IPS-18a (cell line): Measurements from ENCODE around the gene LRRC1.

Source experiments
- H3K27ac ChIP-seq: one replicate; pipeline ENCODE4 v1.5.1; 2013; ENCODE audit warnings: low read length
- H3K27me3 ChIP-seq: one replicate; pipeline ENCODE4 v1.6.1; 2013; ENCODE audit warnings: mild to moderate bottlenecking, low read length; ENCODE audit not compliant: control insufficient read depth, insufficient read depth
- H3K36me3 ChIP-seq: one replicate; pipeline ENCODE4 v1.6.1; 2013; ENCODE audit warnings: low read depth, low read length; ENCODE audit not compliant: control insufficient read depth
- H3K4me1 ChIP-seq: one replicate; pipeline ENCODE4 v1.6.1; 2013; ENCODE audit warnings: low read depth, low read length; ENCODE audit not compliant: control insufficient read depth
- H3K4me3 ChIP-seq: one replicate; pipeline ENCODE4 v1.5.1; 2013; ENCODE audit warnings: low read length
- H3K9ac ChIP-seq: one replicate; pipeline ENCODE4 v1.6.1; 2013; ENCODE audit warnings: mild to moderate bottlenecking, low read length, moderate library complexity
- H3K9me3 ChIP-seq: one replicate; pipeline ENCODE4 v1.6.1; 2013; ENCODE audit warnings: low read depth, low read length; ENCODE audit not compliant: control insufficient read depth

Gene LRRC1

GRCh38 chr6:53918854-53919510 is 124.2 kb downstream of the LRRC1 start:
- no peak overlapping the region for H3K9ac ChIP-seq
- no peaks in the 10 kb centered on the region for H3K9me3 ChIP-seq
- no peak overlapping the region for H3K27ac ChIP-seq
- H3K27me3 ChIP-seq, result no peaks in the 10 kb centered on the region
- H3K4me1 ChIP-seq, result peaks cover 11% of the 10 kb centered on the region
- no peak overlapping the region for H3K4me3 ChIP-seq
- H3K36me3 ChIP-seq, result no peaks in the 10 kb centered on the region

DNA sequence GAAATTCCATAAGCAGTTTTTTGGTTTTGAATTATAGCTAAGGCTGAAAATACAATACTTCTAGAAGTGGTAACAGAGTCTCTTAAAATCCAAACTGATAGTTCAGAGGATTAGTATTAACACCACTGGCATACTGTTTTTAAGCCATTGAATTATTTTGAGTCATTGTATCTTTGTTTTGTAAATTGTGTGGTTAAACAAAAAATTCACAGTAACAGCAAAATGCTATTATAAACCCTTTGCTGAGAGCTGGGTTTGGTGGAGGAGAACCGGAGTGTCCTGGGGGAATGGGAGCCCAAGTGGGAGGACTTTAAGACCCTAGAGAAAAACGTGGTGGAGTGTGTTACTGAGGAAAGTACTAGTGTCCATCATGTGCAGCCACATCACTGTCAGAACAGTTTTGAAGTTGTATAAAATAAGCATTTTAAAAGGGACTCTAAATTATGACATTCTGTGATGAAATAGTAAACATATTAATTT is 125.1 kb downstream of the LRRC1 start:
- H3K4me3 ChIP-seq, result no peak overlapping the region
- H3K27ac ChIP-seq, result no peak overlapping the region
- H3K9ac ChIP-seq, result no peak overlapping the region
- H3K27me3 ChIP-seq, result no peaks in the 10 kb centered on the region
- H3K4me1 ChIP-seq, result peaks cover 11% of the 10 kb centered on the region
- H3K36me3 ChIP-seq, result no peaks in the 10 kb centered on the region
- H3K9me3 ChIP-seq, result no peaks in the 10 kb centered on the region

DNA sequence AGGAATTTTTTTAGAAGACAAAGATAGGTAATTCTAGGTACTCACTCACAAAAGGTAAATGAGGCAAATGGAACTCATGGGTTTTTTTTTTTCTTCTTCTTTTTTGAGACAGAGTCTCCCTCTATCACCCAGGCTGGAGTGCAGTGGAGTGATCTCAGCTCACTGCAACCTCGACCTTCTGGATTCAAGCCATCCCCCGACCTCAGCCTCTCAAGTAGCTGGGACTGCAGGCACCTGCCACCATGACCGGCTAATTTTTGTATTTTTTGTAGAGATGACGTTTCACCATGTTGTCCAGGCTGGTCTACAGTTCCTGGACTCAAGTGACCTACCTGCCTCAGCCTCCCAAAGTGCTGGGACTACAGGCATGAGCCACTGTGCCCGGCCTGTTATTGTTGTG is 126.1 kb downstream of the LRRC1 start:
- Histone ChIP-seq H3K4me1 (peaks cover 11% of the 10 kb centered on the region), H3K9me3 (no peaks in the 10 kb centered on the region), H3K27ac (no peak overlapping the region), H3K4me3 (no peak overlapping the region), H3K36me3 (no peaks in the 10 kb centered on the region), H3K9ac (no peak overlapping the region), H3K27me3 (no peaks in the 10 kb centered on the region)

DNA sequence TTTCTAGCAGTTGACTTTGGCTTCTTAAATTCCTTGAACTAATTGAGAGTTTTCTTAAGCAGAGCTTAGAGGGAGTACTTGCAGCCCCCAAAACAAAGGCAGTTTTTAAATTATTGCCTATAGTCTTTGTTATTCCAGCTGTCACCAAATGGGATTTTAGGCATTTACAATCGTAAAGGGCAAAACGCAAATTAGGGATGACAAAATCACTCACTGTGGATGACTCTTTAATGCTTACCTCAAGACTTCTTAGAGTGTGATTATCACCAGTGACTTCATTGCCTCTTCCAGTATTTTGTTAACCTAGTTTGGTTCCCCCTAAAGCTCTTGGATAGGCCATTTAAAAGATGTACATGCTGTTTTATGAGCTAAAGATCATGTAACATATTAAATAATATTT is 126.8 kb downstream of the LRRC1 start:
- H3K27ac ChIP-seq, result no peak overlapping the region
- H3K9ac ChIP-seq, result no peak overlapping the region
- H3K27me3 ChIP-seq, result no peaks in the 10 kb centered on the region
- no peak overlapping the region for H3K4me3 ChIP-seq
- peaks cover 11% of the 10 kb centered on the region for H3K4me1 ChIP-seq
- no peaks in the 10 kb centered on the region for H3K9me3 ChIP-seq
- no peaks in the 10 kb centered on the region for H3K36me3 ChIP-seq

GRCh38 chr6:53922539-53922981 is 127.8 kb downstream of the LRRC1 start:
- H3K4me3 ChIP-seq, result no peak overlapping the region

GRCh38 chr6:53924277-53924676 is 129.5 kb downstream of the LRRC1 start:
- Histone ChIP-seq H3K4me3 (no peak overlapping the region), H3K4me1 (peaks cover 11% of the 10 kb centered on the region), H3K9ac (no peak overlapping the region), H3K36me3 (no peaks in the 10 kb centered on the region), H3K27ac (no peak overlapping the region), H3K9me3 (no peaks in the 10 kb centered on the region), H3K27me3 (no peaks in the 10 kb centered on the region)

More at GRCh38 chr6:53922539-53922981, 127.8 kb downstream of the LRRC1 start:
- H3K27ac ChIP-seq, result no peak overlapping the region
- no peaks in the 10 kb centered on the region for H3K27me3 ChIP-seq
- H3K4me1 ChIP-seq, result peaks cover 11% of the 10 kb centered on the region
- no peaks in the 10 kb centered on the region for H3K9me3 ChIP-seq
- H3K36me3 ChIP-seq, result no peaks in the 10 kb centered on the region
- no peak overlapping the region for H3K9ac ChIP-seq

DNA sequence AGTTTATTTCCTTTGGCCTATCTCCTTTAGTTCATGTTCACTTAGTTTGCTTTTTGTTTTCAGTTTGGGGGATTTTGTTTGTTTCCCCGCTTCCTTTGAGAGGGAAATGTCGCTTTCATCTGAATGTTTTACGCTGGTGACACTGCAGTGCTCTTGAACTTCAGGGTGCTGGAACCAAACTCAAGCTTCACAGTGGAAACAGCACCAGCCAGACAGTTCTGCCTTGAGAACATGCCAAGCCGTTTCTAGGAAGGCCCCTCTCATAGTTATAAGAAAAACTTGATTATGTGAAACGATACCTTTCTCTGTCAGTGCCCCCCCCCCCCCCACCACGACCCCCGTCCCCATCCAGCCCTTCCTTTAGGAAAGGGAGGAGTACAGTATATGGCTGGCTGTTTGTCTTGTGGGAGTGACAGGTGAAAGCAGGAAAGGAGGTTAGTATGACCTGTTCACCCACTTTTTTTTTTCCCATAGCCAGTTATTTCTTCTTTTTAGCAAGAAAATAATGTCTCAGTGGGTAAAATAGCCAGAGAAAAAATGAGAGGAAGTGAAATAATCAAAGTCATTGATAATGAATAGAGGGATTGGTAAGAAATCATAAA is 130.1 kb downstream of the LRRC1 start:
- Histone ChIP-seq H3K4me1 (peaks cover 11% of the 10 kb centered on the region), H3K36me3 (no peaks in the 10 kb centered on the region), H3K9me3 (no peaks in the 10 kb centered on the region), H3K27ac (no peak overlapping the region), H3K27me3 (no peaks in the 10 kb centered on the region), H3K9ac (no peak overlapping the region), H3K4me3 (no peak overlapping the region)

- Histone ChIP-seq H3K36me3 (no peaks in the 10 kb centered on the region), H3K9me3 (no peaks in the 10 kb centered on the region), H3K27ac (no peak overlapping the region), H3K4me1 (peaks cover 11% of the 10 kb centered on the region), H3K4me3 (no peak overlapping the region), H3K27me3 (no peaks in the 10 kb centered on the region), H3K9ac (no peak overlapping the region)
Observed at GRCh38 chr6:53925891-53926290, 131.1 kb downstream of the LRRC1 start.

DNA sequence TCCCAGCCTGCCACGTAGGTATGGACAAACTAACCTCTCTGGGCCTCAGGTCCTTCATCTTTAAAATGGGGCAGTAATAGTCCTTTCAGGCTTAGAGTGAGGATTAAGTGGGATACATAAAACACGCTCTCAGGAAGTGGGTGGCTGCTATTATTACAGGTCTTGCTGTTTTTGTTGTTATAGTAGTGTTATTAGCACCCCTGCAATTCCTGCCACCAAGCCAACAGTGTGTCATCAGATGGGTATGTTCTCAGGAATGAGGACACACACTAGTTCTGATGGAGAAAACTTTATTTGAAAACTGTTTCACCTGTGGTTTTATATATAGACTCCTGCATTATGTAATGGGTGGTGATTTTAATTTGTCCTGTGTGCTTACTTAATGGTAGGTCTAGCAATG is 131.7 kb downstream of the LRRC1 start:
- H3K9me3 ChIP-seq, result no peaks in the 10 kb centered on the region
- H3K36me3 ChIP-seq, result no peaks in the 10 kb centered on the region
- no peak overlapping the region for H3K27ac ChIP-seq
- no peak overlapping the region for H3K9ac ChIP-seq
- H3K4me3 ChIP-seq, result no peak overlapping the region
- peaks cover 10% of the 10 kb centered on the region for H3K4me1 ChIP-seq
- no peaks in the 10 kb centered on the region for H3K27me3 ChIP-seq

GRCh38 chr6:53928641-53929040 is 133.8 kb downstream of the LRRC1 start:
- no peak overlapping the region for H3K27ac ChIP-seq
- H3K36me3 ChIP-seq, result no peaks in the 10 kb centered on the region
- H3K9ac ChIP-seq, result no peak overlapping the region
- H3K27me3 ChIP-seq, result no peaks in the 10 kb centered on the region
- no peaks in the 10 kb centered on the region for H3K4me1 ChIP-seq
- H3K9me3 ChIP-seq, result no peaks in the 10 kb centered on the region
- H3K4me3 ChIP-seq, result no peak overlapping the region

- no peaks in the 10 kb centered on the region for H3K36me3 ChIP-seq
- H3K27me3 ChIP-seq, result no peaks in the 10 kb centered on the region
- H3K4me1 ChIP-seq, result no peaks in the 10 kb centered on the region
- H3K27ac ChIP-seq, result no peak overlapping the region
- no peak overlapping the region for H3K9ac ChIP-seq
- no peaks in the 10 kb centered on the region for H3K9me3 ChIP-seq
- H3K4me3 ChIP-seq, result no peak overlapping the region
Observed at GRCh38 chr6:53929041-53929820, 134.4 kb downstream of the LRRC1 start.
